ENCODE results near the gene KNSTRN. TPM values are rescaled to one million over a fixed set of nuclear protein-coding genes. Genes with fewer than 3 reads are reported as not detected.
A peak's percentile ranks its signal among the peaks of the same experiment; 100 is the strongest.

KNSTRN gene
- total and polyA plus RNA-seq, 2 of the 13 experiments (the other 11 are each of a cell fraction or from before 2014, with no cell fraction given), result 20.3 to 62.3 TPM

DNA sequence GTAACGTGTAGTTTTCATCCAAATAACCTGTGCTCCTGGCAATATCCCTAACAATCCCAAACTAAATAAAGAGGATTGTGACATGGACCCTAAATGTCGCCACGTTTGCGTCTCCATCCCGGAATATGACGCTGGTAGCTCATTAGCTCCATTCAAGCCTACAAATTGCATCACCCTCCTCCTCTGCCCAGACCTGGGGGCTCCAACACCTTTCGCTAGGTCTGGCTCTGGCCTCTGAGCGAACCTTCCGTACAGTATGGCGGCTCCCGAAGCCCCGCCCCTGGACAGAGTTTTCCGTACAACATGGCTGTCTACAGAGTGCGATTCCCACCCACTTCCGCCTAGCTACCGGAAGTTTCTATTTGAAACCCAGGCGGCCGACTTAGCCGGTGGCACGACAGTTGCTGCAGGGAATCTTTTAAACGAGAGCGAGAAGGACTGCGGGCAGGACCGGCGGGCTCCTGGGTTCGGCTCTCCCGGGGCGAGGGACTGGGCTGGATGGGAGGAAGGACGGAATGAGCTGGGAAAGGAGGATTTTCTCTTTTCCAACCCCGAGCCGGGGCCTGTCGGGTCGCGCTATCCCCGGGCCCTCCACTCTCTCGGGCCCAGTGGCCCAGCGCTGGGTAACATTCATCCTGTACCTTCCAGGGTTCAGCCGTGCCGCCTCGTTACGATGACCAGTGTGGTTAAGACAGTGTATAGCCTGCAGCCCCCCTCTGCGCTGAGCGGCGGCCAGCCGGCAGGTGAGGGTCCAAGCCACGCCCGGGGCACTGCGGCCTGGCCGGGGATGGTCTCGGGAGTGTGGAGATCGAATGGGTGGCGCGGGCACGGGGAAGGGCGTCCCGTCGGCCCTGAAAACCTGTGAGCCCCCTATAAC, at the start of gene KNSTRN (continued):
- TF ChIP-seq, protein P1, sequence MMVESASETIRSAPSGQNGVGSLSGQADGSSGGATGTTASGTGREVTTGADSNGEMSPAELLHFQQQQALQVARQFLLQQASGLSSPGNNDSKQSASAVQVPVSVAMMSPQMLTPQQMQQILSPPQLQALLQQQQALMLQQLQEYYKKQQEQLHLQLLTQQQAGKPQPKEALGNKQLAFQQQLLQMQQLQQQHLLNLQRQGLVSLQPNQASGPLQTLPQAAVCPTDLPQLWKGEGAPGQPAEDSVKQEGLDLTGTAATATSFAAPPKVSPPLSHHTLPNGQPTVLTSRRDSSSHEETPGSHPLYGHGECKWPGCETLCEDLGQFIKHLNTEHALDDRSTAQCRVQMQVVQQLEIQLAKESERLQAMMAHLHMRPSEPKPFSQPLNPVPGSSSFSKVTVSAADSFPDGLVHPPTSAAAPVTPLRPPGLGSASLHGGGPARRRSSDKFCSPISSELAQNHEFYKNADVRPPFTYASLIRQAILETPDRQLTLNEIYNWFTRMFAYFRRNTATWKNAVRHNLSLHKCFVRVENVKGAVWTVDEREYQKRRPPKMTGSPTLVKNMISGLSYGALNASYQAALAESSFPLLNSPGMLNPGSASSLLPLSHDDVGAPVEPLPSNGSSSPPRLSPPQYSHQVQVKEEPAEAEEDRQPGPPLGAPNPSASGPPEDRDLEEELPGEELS (CRISPR knock-in tag; IDR thresholded peaks at IDR 0.05), result no peak
- peak; percentile 66; the same call in 1 of the 2 replicates for TF ChIP-seq ELF4 (CRISPR knock-in tag; IDR thresholded peaks at IDR 0.05; ENCODE audit: borderline replicate concordance)
- peak; percentile 31; the same call in 1 of the 2 replicates for TF ChIP-seq GFI1 (CRISPR knock-in tag; IDR thresholded peaks at IDR 0.05; ENCODE audit: borderline replicate concordance)
- TF ChIP-seq ZFY (CRISPR knock-in tag; IDR thresholded peaks at IDR 0.05), result peak; percentile 91
- TF ChIP-seq, protein P2, sequence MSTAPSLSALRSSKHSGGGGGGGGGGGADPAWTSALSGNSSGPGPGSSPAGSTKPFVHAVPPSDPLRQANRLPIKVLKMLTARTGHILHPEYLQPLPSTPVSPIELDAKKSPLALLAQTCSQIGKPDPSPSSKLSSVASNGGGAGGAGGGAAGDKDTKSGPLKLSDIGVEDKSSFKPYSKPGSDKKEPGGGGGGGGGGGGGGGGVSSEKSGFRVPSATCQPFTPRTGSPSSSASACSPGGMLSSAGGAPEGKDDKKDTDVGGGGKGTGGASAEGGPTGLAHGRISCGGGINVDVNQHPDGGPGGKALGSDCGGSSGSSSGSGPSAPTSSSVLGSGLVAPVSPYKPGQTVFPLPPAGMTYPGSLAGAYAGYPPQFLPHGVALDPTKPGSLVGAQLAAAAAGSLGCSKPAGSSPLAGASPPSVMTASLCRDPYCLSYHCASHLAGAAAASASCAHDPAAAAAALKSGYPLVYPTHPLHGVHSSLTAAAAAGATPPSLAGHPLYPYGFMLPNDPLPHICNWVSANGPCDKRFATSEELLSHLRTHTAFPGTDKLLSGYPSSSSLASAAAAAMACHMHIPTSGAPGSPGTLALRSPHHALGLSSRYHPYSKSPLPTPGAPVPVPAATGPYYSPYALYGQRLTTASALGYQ (CRISPR knock-in tag; IDR thresholded peaks at IDR 0.05), result no peak; the same call in 1 of the 2 replicates
- TF ChIP-seq, protein P3, sequence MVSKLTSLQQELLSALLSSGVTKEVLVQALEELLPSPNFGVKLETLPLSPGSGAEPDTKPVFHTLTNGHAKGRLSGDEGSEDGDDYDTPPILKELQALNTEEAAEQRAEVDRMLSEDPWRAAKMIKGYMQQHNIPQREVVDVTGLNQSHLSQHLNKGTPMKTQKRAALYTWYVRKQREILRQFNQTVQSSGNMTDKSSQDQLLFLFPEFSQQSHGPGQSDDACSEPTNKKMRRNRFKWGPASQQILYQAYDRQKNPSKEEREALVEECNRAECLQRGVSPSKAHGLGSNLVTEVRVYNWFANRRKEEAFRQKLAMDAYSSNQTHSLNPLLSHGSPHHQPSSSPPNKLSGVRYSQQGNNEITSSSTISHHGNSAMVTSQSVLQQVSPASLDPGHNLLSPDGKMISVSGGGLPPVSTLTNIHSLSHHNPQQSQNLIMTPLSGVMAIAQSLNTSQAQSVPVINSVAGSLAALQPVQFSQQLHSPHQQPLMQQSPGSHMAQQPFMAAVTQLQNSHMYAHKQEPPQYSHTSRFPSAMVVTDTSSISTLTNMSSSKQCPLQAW (CRISPR knock-in tag; IDR thresholded peaks at IDR 0.05), result peak; percentile 71; the same call in 1 of the 2 replicates
- TF ChIP-seq, protein P4, sequence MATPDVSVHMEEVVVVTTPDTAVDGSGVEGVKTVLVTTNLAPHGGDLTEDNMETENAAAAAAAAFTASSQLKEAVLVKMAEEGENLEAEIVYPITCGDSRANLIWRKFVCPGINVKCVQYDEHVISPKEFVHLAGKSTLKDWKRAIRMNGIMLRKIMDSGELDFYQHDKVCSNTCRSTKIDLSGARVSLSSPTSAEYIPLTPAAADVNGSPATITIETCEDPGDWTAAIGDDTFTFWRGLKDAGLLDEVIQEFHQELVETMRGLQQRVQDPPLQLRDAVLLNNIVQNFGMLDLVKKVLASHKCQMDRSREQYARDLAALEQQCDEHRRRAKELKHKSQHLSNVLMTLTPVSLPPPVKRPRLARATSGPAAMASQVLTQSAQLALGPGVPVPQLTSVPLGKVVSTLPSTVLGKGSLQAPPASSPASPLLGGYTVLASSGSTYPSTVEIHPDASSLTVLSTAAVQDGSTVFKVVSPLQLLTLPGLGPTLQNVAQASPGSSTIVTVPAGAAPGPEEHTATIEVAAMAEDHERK (CRISPR knock-in tag; IDR thresholded peaks at IDR 0.05; ENCODE audit: low read depth), result no peak
- TF ChIP-seq, protein P5, sequence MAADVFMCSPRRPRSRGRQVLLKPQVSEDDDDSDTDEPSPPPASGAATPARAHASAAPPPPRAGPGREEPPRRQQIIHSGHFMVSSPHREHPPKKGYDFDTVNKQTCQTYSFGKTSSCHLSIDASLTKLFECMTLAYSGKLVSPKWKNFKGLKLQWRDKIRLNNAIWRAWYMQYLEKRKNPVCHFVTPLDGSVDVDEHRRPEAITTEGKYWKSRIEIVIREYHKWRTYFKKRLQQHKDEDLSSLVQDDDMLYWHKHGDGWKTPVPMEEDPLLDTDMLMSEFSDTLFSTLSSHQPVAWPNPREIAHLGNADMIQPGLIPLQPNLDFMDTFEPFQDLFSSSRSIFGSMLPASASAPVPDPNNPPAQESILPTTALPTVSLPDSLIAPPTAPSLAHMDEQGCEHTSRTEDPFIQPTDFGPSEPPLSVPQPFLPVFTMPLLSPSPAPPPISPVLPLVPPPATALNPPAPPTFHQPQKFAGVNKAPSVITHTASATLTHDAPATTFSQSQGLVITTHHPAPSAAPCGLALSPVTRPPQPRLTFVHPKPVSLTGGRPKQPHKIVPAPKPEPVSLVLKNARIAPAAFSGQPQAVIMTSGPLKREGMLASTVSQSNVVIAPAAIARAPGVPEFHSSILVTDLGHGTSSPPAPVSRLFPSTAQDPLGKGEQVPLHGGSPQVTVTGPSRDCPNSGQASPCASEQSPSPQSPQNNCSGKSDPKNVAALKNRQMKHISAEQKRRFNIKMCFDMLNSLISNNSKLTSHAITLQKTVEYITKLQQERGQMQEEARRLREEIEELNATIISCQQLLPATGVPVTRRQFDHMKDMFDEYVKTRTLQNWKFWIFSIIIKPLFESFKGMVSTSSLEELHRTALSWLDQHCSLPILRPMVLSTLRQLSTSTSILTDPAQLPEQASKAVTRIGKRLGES (CRISPR knock-in tag; IDR thresholded peaks at IDR 0.05; ENCODE audit: borderline replicate concordance), result no peak
- peak; percentile 48; the same call in 1 of the 2 replicates for TF ChIP-seq TMF1 (CRISPR knock-in tag; IDR thresholded peaks at IDR 0.05; ENCODE audit: low read depth)
- TF ChIP-seq ATF7 (IDR thresholded peaks at IDR 0.05), result no peak
- TF ChIP-seq ATF7 (CRISPR knock-in tag; IDR thresholded peaks at IDR 0.05), result no peak
- TF ChIP-seq ZNF557 (CRISPR knock-in tag; IDR thresholded peaks at IDR 0.05), result no peak
- TF ChIP-seq RELA (CRISPR knock-in tag; IDR thresholded peaks at IDR 0.05), result no peak
- TF ChIP-seq GTF3A (CRISPR knock-in tag; conservative IDR thresholded peaks at IDR 0.05), result no peak
- 0 out of 2 replicates have a peak, but pooled peaks have one; percentile 53 for TF ChIP-seq ZNF274 (CRISPR knock-in tag; IDR thresholded peaks at IDR 0.05)
- no peak for TF ChIP-seq ZSCAN29 (CRISPR knock-in tag; conservative IDR thresholded peaks at IDR 0.05)
- no peak for TF ChIP-seq FOSL2 (CRISPR knock-in tag; IDR thresholded peaks at IDR 0.05)
- no peak for TF ChIP-seq ZFP1 (CRISPR knock-in tag; IDR thresholded peaks at IDR 0.05)
